NCI-H446 treated with DMSO at 0.1 percent for 48 hours (cell line): ENCODE measurements around the gene ST3GAL4.
"Not testable (repeated sequence)": the region's sequence is repeated elsewhere in the genome, so short reads cannot be mapped to it uniquely, and the experiment has no call there.

ENCODE experiments used
- DNase-seq: peaks from one replicate; lab custom pipeline; 2025; lab: John Stamatoyannopoulos, UW

Gene ST3GAL4, protein sequence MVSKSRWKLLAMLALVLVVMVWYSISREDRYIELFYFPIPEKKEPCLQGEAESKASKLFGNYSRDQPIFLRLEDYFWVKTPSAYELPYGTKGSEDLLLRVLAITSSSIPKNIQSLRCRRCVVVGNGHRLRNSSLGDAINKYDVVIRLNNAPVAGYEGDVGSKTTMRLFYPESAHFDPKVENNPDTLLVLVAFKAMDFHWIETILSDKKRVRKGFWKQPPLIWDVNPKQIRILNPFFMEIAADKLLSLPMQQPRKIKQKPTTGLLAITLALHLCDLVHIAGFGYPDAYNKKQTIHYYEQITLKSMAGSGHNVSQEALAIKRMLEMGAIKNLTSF

DNA sequence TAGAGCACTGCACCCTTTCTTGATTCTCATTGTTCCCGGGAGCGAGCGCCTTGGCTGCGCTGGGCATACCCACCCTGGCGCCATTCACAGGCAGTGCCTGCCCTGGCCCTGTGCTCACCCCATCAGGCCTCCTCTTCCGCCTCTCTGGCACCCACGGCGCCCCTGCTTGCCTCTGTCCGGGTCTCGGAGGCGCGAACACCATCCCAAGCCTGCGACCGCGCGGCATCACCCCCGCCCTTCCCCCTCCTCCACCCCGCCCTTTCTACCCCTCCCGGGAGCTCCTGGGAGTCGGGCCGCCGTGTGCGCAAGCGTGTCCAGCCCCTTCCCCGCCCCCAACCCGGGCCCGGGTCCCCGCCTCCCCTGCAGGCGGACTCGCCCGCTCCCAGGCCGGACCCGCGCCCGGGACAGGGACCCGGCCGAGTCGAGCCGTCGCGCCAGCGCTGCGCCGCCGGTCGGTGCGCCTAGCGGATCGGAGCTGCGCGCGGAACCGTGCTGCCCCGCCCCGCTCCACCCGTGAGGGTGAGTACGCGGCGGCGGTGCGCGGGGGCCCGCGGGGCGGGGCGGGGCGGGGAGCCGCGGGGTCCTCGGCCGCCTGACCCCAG lies at the start of gene ST3GAL4:
TSS of gene ST3GAL4 (plus strand) at position 363 of the 602 bp plus-strand sequence. CDS start 50,470 bp downstream, outside the sequence.
- DNase-seq, result peak; percentile 51

DNA sequence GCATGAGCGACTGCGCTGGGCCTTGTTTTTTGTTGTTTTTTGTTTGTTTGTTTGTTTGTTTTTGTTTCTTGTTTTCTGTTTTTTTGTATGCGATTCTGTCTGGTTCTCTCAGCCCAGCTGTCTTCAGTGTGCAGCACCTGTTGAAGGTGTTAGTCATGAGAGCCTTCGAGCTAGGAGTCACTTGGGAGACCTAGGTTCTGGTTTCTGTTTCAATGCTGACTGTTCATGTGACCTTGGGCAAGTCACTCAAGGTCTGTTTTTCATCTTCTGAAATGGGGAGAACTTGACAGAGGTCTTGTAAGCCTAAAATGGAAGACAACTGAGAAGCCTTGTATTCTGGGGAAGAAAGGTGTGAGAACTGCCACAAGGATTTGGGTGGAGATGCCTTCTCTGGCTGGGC lies 49.8 kb upstream of the ST3GAL4 start:
- no peak for DNase-seq

DNA sequence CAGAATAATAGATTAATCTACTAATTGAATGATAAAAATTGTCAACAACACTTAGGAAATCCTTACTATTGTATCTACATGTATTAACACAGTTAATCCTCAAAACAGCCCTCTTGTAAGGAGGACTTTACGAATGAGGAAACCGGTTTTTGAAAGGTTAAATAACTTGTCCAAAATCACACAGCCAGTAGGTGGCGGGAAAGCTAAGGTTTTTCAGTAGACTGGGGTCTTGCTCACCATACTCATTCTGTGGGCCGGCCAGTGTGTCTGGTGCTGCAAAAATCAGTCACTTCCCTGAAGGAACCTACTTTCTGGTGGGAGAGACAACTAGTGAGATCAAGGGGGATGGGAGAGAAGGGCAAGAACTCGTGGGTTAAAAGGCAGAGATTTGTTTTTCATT lies 47.8 kb upstream of the ST3GAL4 start:
- DNase-seq, result peak; percentile 8

DNA sequence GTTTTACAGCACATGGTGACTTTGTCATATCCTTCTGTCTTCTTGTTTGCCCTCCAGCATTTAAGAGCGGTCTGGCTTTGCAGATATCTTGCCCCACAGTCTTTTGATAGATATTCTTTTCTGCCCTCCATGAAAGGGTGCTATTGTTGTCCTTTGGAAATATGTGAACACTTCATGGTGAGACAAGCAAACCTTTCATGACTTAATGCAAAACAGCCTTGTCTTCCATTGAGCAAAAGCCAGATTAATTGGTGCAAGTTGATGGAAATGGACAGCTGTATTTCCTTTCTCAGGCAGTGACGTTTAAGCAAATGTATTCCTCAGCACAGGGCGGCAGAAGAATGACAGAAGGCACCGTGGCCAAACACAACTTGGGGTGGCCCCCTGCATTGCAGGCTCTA lies 47.2 kb upstream of the ST3GAL4 start:
- no peak for DNase-seq

DNA sequence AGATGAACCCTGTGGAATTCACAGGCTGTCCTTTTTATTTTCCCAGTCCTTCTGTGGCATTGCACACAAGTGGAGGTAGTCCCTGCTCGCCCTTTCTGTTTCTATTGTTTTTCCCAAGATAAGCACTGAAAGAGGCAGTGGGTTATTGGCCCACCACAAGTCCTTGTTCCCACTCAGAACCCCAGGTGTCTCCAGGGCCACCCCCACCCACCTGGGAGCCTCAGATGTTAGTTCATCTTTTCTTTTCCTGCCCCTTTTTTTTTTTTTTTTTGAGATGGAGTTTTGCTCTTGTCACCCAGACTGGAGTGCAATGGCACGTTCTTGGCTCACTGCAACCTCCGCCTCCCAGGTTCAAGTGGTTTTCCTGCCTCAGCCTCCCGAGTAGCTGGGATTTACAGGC lies 46.7 kb upstream of the ST3GAL4 start:
- not testable (repeated sequence) for DNase-seq

DNA sequence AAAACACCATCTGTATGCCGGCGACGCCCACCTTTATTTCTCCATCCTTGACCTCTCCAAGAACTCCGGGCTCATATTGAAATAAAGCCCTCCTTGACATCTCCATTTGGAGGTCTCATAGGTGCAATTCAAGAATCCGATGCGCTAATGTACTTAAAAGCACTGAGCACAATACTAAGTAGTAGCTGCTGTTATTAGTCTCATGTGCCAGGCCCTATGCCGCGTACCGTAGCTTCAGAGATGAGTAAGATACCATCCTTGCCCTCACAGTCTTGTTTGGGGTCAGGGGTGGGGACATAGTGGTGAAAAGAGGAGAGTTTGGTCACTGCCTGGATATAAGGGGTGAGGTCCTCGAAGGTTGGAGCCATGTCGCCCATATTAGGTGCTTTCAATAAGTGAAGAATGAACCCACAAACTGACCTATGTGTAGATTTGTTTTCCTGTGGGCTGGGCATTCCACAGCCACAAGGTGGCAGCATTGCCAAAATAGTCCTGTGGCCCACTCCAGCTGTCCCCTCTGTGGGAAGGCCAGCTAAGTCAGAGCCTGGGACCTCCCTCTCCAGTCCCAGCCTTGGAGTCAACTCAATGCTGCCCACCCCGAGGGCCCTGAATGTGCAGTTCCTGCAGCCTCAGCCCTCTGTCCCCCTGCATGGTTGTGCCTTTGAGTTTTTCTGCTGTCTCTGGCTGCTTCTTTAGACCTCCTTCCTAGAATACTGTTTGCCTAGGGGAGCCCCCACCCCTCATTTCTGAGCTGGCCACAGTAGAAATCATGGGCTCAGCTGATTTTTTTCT lies 45.1 kb upstream of the ST3GAL4 start:
- DNase-seq, result peak; percentile 11

DNA sequence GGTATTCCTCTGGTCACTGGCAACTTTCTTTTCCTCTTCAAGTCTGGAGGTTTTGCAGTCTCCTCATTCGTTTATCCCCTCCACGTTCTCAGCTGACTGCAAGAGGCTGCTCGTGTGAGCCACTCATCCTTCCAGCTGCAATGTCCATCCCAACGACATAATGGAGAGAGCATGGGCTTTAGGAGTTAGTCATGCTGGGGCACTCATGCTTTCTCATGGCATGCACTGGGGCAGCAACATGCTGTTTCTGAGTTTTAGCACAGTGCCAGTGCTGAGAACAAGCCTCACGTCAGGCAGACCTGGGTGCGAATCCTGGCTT lies 44.5 kb upstream of the ST3GAL4 start:
- DNase-seq, result no peak

DNA sequence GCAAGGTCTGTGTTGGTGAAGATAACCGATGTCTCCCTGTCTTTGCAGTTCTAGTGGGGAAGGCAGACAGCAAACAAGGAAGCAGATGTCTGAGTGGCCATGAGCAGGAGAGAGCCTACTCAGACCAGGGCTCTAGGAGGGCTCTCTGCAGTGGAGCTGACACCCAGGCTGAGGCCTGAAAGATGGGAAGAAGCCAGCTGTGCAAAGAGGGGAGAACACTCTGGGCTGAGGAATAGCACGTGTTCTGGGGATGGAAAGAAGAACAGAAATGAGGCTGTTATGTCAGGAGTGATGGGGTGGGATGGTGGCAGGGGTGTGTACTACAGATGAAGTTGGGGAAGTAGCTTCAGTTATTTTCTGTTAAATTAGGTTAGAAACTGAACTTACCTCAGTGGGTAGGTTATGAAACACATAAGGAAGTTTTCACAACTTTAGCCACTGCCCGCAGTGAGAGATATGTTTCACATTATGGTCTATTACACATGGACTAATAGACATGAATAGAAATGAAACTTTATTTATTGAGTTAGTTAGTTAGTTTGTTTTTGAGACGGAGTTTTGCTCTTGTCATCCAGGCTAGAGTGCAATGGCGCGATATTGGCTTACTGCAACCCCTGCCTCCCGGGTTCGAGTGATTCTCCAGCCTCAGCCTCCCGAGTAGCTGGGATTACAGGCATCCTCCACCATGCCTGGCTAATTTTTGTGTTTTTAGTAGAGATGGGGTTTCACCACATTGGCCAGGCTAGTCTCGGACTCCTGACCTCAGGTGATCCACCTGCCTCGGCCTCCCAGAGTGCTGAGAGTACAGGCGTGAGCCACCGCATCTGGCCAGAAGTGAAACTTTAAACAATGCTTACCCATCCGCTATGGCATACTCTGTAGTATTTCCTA lies 43.8 kb upstream of the ST3GAL4 start:
- no peak for DNase-seq

DNA sequence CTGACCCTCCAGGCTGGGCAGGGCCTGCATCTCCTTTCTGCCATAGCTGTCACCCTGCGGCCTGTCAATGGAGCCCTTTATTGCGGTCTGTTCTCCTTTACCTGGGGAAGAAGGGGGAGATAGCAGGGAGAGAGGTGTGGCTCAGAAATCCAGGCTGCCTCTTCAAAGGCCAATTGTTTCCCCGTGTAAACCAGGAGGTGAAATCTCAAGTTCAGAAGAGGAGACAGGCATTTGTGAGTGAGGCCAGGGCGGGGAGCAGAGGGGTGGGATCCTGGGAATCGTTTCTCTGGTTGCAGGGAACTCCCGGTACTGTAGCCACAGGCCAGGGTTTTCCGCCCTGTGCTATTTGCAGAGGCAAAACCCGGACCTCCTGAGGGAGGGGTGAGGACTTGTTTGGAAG lies 42.5 kb upstream of the ST3GAL4 start:
- DNase-seq, result no peak

DNA sequence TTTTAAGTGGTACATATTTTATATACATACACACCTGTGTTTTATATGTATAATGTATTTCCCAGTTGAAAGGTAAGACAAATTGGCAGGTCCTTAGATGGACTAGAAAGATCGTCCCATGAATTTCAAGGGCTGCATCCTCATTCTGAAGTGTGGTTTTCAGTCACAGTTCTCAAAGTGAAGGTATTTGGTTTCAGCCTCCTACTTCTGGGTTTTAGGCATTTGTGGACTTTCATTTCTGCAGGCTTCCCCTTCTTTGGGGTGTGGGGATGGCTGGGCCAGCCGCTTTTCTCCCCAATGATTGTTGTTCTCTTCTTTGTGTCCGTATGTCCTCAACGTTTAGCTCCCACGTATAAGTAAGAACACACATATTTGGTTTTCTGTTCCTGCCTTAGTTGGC lies 41.7 kb upstream of the ST3GAL4 start:
- no peak for DNase-seq

DNA sequence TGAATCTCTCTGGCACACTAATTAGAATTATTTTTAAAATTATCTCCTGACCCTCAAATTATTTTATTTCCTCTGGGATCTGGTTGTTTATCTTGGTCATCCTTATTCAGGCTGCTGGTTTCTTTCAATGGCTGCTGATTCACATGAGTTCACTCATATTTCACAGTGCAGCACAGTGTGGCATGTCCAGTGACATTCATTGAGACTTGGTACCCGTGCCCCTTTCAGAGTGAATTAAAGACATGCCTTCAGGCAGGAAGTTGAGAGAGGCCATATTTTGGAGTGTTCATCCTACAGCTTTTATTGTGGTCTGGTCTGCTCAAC lies 38.1 kb upstream of the ST3GAL4 start:
- no peak for DNase-seq

DNA sequence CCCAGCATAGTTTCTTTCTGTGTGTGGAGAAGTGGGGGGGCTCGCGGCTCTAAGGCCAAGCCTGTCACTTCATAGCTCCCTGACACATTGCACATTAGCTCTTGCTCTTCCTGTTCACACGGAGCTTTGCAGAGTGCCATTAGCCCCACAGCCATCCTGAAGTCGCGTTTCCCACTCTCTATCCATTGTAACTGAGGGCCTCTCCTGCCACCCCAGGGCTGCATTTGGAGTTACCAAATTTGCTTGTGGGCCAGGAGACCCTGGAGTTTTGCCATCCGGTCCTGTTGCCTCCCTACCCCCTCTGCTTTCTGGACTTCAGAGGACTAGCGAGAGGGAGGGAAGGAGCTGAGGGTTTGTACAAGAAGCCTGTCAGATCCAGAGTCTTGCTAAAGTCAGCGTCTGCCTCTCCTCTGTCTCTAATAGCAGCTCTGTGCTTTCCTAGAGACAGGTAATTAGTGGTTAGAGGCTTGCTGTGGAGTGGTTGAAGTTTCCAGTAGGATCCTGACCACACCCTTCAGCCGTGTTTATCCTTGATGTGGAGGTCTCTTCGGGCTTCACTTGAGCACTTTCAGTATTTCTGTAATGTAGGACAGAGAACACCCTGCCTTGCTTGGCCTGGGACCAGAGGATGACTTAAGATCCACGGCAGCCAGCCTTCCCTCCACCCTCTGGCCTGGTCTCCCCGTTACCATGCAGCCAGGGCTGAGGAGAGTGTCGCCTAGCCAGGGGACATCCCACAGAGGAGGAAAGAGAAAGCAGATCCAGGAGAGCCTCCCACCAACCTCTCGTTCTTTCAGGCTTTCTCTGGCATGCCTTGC lies 37.5 kb upstream of the ST3GAL4 start:
- peak; percentile 49 for DNase-seq

DNA sequence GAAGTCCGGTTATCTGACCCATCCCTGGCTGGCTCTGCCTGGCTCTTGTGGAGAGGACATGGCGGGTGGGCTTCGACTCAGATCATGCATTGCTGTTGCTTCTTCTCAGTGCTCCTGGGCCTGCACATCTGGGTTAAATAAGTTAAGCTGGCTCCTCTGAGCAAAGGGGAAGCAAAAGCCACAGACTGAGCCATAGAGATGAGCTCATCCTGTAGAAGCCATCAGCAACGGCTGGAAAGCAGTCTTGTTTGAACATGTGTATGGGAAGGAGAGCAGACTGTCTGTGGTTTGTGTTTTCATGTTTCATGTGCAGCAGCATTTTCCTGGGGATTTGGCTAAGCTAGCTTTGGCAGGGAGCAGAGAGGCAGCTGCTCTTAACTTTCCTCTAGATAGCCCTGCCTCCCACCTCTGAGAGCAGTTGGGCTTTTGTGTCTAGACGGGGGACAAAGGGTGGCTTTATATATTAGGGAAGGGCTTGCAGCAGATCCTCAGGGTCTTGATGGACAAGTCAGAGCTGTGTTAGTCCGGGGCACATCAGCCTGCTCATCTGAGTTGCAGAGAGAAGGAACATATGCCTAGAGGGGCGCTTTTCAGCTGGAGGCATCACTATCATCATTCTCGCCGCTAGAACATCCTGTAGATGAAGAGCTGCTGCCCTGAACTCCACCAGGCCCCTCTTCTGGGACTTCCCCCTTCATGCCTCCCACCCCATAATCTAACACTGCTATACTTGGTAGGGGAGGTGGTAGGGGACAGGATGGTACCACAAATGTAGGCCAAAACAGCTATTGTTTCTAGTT lies 36.7 kb upstream of the ST3GAL4 start:
- peak; percentile 91 for DNase-seq

DNA sequence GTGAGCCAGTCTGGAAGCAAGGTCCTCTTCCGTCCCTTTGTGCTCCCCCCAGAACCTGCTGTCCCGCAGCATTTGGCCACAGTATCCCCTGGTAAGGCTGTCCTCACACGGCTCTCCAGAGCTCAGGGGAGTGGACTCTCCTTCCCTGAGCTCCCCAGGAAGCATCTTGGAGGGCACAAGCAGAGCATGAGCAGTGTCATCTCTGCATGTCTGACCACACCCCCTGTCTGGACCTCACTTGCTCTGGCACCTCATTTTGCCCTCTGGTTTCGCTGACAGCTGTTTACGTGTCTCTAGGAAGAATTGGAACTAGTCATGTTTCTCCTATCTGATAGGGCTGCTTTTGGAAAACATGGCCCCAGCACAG lies 36.1 kb upstream of the ST3GAL4 start:
- DNase-seq, result no peak

DNA sequence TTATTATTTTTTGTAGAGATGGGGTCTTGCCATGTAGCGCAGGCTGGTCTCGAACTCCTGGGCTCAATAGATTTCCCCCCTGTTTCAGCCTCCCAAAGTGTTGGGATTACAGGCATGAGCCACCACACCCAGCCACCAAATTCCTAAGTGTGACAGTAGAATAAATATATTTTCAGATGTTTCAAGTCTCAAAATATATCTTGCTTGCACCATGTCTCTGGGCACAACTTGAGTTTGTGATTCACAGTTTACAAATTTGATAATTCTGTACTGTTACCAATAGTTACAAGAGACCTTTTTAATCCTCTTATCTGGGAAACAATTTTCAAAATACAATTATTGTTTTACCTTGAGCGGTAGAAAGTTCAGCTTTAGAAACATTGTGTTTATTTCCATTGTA lies 32.5 kb upstream of the ST3GAL4 start:
- DNase-seq, result no peak

DNA sequence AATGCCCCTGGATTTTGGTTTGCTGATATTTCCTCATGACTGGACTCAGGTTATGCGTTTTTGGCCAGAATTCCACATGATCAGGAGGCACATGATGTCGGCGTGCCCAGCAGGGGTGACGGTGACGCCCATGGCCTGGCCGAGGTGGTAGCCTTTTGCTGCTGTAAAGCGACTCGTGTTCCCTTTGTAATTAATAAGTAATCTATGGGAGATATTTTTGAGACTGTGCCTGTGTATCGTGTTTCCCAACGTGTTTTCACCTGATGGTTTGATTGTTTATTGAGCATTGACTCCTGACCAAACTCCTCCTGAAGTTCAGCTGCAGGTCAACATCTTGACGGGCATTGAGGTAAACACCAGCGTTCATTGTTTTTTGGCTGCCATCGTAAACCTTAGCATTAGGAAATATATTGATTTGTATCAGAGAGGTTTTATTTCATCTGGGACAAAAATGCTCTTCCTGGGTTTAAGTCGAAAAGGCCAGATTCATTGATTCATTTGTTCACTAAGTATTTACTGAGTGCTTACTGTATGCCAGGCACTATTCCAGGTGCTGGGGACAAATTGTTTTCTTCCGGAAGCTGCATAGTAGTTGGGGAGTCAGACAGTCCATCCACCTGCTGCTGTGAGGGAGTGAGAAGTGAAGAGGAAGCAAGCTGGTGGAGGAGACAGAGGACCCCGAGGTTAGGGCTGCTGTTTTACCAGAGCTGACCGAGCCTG lies 28.0 kb upstream of the ST3GAL4 start:
- DNase-seq, result no peak

DNA sequence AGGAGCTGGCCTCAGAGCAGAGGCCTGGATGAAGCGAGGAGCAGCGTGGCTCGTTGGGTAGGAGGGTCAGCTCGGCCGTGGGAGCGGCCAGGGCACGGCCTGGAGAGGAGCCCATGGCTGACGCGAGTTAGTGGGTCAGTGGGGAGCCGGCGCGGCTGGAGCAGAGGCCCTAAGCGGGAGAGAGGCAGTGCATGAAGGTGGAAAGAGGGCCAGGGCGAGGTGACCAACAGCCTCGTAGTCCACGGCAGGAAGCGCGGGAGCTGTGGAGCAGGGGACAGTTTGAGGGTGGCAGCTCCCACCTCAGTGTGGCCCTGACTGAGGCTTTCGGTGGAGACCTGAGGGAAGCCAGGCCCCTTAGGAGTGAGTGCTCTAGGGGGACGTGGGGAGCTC lies 27.5 kb upstream of the ST3GAL4 start:
- no peak for DNase-seq

DNA sequence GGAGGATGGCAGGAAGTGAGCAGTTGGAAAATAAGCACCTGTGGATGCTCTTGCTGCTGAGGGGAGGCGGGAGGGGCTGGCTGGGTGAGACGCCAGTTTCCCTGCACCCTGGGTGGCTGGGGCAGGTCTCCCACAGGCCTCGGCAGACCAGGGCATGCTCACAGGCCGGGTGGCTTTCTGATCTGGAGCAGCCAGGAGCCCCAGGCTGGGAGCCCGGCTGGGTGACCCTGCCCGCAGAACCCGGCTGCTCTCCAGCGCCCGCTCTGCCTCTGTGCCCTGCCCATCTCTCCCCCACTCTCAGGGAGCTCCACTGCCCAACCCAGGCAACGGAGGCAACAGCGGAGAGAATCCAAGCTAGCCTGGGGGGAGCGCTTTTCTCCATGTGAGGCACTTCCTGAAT lies 27.0 kb upstream of the ST3GAL4 start:
- DNase-seq, result no peak

DNA sequence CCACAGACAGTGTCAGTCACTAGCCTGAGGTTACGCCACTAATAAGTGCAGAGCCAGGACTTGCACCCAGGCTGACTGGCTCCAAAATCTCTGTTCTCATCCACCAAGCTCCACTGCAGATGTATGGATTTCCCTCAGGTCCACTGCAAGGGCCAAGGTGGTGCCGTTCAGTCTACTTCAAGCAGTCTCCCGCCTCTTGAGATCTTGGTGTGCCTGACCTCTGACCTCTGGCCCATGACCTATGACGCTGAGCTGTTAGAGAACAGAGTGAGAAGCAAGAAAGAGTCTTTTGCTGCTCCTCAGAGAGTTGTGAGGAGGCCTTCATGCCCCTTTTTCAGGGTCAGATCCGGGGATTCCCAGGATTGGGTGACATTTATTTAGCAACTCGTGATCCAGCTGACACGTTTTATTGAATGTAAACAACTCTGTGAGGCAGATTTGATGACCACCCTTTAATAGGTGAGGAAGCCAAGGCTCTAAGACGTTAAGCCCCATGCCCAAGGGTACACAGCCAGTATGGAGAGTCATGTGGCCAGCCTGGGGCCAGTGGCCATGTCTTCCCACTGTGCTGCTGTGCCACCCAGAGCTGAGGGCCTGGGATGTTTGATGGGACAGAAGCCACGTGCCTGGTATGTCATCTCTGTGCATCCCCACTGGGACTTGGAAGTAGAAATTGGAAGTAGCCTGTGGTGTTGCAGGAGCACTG lies 26.4 kb upstream of the ST3GAL4 start:
- no peak for DNase-seq
